RWPE1 (cell line): Measurements from ENCODE around the gene LAMA3.

Source experiments
- CTCF ChIA-PET: fragments of 350-600 bp; sonication (Branson Sonifier 250); formaldehyde crosslinking; extraction: SDS; loops from one replicate; lab custom pipeline; 2021; lab: Yijun Ruan, JAX
- POLR2A ChIA-PET: fragments of 400-600 bp; formaldehyde crosslinking; extraction: SDS; loops from one replicate; lab custom pipeline; 2020; ENCODE audit warnings: antibody characterized with exemption; ENCODE audit not compliant: low non-redundant PET; lab: Yijun Ruan, JAX
- DNase-seq: peaks from one replicate; pipeline ENCODE4 v3.0.0; 2012; ENCODE audit warnings: low spot score
- H3K27ac ChIP-seq: fragments of 450-650 bp; 2 replicates; pipeline ENCODE4 v1.5.1; 2017
- TF ChIP-seq, protein P1 (sequence below): fragments of 450-650 bp; conservative IDR thresholded peaks from 2 replicates; pipeline ENCODE4 v1.5.1; 2017; ENCODE audit warnings: low read depth, mild to moderate bottlenecking

Gene LAMA3

DNA sequence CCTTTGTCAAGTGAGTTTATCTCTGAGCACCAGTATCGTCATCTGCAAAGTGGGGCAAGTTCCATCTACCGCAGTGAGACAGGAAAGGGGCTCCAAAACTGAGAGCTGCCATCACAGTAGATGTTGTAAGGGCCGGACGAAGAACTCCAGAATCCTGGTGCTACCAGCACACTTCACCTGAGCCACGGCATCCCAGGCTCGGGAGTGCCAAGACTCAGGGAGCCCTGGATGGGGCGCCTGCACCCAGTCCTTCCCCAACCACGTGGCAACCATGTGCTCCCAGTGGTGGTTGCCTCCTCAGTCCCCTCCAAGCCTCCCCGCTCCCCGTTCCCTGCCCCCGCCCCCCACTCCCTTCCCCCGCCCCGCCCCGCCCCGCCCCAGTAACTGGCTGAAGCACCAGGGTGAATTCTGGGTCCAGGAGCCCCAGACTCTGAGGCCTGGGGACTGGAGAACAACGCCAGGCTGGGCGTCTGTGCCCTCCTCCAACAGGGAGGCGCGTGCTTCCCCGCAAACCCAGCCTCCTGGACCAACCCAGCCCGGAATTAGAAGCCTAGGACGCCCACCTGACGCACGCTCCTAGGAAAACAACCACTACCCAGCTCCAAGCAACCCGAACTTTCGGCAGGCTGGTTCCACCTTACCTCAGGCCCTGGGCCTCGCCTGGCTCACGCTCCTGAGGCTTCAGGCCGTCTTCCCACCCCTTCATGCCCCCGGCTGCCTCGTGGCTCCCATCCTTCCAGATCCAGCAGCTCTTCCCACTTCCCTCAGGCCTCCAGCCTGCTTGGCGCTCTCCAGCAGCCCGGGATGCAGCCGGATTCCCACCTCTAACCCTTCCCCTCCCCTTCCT is 67.6 kb downstream of the LAMA3 start:
- POLR2A ChIA-PET = no interaction called here
- CTCF ChIA-PET = no interaction called here
- TF ChIP-seq, protein P1, sequence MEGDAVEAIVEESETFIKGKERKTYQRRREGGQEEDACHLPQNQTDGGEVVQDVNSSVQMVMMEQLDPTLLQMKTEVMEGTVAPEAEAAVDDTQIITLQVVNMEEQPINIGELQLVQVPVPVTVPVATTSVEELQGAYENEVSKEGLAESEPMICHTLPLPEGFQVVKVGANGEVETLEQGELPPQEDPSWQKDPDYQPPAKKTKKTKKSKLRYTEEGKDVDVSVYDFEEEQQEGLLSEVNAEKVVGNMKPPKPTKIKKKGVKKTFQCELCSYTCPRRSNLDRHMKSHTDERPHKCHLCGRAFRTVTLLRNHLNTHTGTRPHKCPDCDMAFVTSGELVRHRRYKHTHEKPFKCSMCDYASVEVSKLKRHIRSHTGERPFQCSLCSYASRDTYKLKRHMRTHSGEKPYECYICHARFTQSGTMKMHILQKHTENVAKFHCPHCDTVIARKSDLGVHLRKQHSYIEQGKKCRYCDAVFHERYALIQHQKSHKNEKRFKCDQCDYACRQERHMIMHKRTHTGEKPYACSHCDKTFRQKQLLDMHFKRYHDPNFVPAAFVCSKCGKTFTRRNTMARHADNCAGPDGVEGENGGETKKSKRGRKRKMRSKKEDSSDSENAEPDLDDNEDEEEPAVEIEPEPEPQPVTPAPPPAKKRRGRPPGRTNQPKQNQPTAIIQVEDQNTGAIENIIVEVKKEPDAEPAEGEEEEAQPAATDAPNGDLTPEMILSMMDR = no peak

DNA sequence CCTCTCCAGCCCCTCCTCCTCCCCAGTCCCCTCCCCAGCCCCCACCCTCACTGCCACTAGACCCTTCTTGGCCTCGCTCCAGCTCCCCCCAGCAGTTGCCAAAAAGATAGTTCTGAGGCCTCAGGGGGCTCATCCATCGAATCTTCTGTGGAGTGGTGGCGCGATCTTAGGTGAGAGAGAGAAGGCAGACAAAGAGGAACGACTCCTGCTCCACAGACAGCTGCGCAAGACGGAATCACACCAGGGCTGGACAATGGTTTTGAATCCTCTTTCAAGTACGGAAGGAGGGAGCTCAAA is 68.1 kb downstream of the LAMA3 start:
- TF ChIP-seq, protein P1 = no peak
- POLR2A ChIA-PET = no interaction called here
- CTCF ChIA-PET = no interaction called here
- H3K27ac ChIP-seq = no peak overlapping the region
- no peak for DNase-seq

More for the DNA sequence above, 67.6 kb downstream of the LAMA3 start:
- DNase-seq = no peak
- no peak overlapping the region for H3K27ac ChIP-seq

DNA sequence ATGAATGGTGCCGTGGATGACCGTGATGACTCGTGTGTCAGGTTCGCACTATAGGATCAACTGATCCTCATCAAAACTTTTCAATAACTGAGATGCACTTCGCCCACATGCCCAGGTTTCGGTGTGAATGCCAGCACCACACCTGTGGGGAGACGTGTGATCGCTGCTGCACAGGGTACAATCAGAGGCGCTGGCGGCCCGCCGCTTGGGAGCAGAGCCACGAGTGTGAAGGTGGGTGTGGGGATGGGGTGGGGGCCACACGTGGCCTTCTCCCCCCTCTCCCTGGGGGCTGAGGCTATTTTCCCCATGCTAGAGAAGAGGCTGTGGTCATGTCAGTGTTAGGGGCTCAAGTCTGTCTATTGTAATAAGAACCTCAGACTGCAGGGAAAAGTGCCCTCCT is 69.0 kb downstream of the LAMA3 start:
- ChIA-PET CTCF (no interaction called here), POLR2A (no interaction called here)
- no peak overlapping the region for H3K27ac ChIP-seq
- TF ChIP-seq, protein P1 = no peak
- DNase-seq = no peak

DNA sequence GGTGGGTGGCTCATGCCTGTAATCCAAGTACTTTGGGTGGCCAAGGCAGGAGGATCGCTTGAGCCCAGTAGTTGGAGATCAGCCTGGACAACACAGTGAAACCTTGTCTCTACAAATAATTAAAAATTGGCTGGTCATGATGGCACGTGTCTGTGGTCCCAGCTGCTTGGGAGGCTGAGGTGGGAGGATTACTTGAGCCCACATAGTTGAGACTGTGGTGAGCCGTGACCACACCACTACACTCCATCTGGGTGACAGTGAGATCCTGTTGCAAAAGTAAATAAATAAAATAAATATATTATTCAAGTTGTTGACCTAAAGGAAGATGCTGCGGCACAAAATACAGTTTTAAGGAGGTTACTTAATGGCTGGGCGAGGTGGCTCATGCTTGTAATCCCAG is 72.7 kb downstream of the LAMA3 start:
- TF ChIP-seq, protein P1 = no peak
- ChIA-PET POLR2A (no interaction called here), CTCF (interaction anchor here (0.6 kb wide), 1 partner anchor 96 kb away, joined by 3 read pairs; no protein-coding TSS in a partner anchor)
- DNase-seq = no peak
- no peak overlapping the region for H3K27ac ChIP-seq

DNA sequence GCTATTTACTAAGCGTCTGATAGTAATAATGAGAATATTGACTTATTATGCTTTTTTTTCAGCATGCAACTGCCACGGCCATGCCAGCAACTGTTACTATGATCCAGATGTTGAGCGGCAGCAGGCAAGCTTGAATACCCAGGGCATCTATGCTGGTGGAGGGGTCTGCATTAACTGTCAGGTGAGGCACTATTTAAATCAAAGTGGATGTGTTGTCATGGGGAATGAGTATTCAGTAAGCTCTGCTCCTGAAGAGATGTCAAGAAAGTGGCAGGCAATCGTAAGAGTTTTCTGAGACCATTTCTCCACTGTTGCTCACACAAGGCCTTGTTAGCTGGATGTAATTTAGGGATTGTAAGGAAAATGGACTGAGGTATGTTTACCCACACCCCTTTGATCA is 74.1 kb downstream of the LAMA3 start:
- no peak overlapping the region for H3K27ac ChIP-seq
- CTCF ChIA-PET = interaction anchor here (0.6 to 0.7 kb wide), 2 partner anchors 11 to 632 kb away, joined by 3 read pairs; no protein-coding TSS in a partner anchor
- DNase-seq = no peak
- TF ChIP-seq, protein P1 = no peak
- POLR2A ChIA-PET = no interaction called here

DNA sequence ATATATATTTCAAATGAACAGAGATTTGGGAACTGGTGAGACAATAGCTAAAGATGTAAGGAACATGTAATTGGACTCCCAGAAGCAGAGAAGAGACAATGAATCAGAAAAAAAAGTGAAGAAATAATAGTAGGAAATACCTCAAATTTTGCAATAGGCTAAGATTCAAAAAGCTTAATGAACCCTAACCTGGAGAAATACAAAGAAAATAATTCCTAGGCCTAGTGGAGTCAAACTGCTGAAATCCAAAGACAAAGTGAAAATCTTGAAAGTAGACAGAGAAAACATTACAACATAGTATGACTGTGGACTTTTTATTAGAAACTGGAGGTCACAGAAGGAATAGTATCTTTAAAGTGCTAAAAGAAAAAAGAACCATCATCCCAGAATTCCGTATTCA is 76.7 kb downstream of the LAMA3 start:
- CTCF ChIA-PET = no interaction called here
- TF ChIP-seq, protein P1 = no peak
- H3K27ac ChIP-seq = no peak overlapping the region
- no peak for DNase-seq
- POLR2A ChIA-PET = no interaction called here
